HCT116 (cell line): ENCODE data around the gene ADAMTS5. TPM values are rescaled to one million over a fixed set of nuclear protein-coding genes. Genes with fewer than 3 reads are reported as not detected.

Experiments
- ATAC-seq: fragments of 200-7000 bp; cut with Tn5 transposase; 2 replicates; pipeline ENCODE4 v1.9.1; 2020; ENCODE audit warnings: mild to moderate bottlenecking, moderate library complexity
- BruUV-seq: library from RNA; stranded (reverse); fragments of 400-500 nt; replicated peaks from 2 replicates; lab custom pipeline; 2021; lab: Mats Ljungman, UMichigan
- CTCF ChIA-PET: fragments of 300-600 bp; sonication (Branson Sonifier 250); formaldehyde crosslinking; loops from one replicate; lab custom pipeline; 2021; ENCODE audit warnings: antibody characterized with exemption; lab: Charles Lee
- POLR2A ChIA-PET: fragments of 300-600, 350-600 bp; sonication (Branson Sonifier 250); formaldehyde crosslinking; loops from one replicate; lab custom pipeline; 2021; ENCODE audit warnings: antibody characterized with exemption; lab: Charles Lee
- RAD21 ChIA-PET, 2 experiments: fragments of 300-600 bp; sonication (Branson Sonifier 250); formaldehyde crosslinking; loops; one replicate each; lab custom pipeline; 2023; ENCODE audit warnings: low total read pairs in 2 of 2; ENCODE audit not compliant: uncharacterized antibody in 2 of 2, unreplicated experiment in 2 of 2, low non-redundant PET in 1 of 2; lab: Charles Lee
- DNase-seq: peaks from one replicate; pipeline ENCODE4 v3.0.0-alpha.2; 2010; ENCODE audit warnings: low read depth, low spot score
- H2AFZ ChIP-seq: fragments of 200-600 bp; shearing (Covaris generic), sonication (generic); 2 replicates; pipeline ENCODE4 v1.6.1; 2017; ENCODE audit warnings: low read depth, mixed run types, mixed read lengths, antibody characterized with exemption, low read length; ENCODE audit not compliant: poor library complexity, severe bottlenecking
- H3K27ac ChIP-seq: 2 replicates; pipeline ENCODE4 v1.5.1; 2012; ENCODE audit warnings: low read depth, low read length
- H3K27me3 ChIP-seq: fragments of 200-600 bp; sonication (generic); 2 replicates; pipeline ENCODE4 v1.6.1; 2016; ENCODE audit warnings: mixed run types, low read length, mixed read lengths; ENCODE audit not compliant: insufficient read depth
- H3K36me3 ChIP-seq, 2 experiments: fragments of 200-500 bp in 1 of 2; fragments of 200-600 bp in 1 of 2; sonication (Bioruptor generic) in 1 of 2; sonication (generic) in 1 of 2; 2 replicates each; pipeline versions ENCODE4 v1.5.1 to v1.6.1; 2014 to 2016; ENCODE audit warnings: low read length in 2 of 2, inconsistent platforms in 1 of 2, mixed read lengths in 1 of 2, mixed run types in 1 of 2; ENCODE audit not compliant: insufficient read depth in 2 of 2, control insufficient read depth in 1 of 2
- H3K4me1 ChIP-seq, 2 experiments: fragments of 200-600 bp in 1 of 2; sonication (generic) in 1 of 2; 2 replicates each; pipeline versions ENCODE4 v1.5.1 to v1.6.1; 2012 to 2017; ENCODE audit warnings: low read length in 2 of 2, inconsistent platforms in 1 of 2, mild to moderate bottlenecking in 1 of 2, mixed read lengths in 1 of 2, mixed run types in 1 of 2, moderate library complexity in 1 of 2; ENCODE audit not compliant: insufficient read depth in 2 of 2, control insufficient read depth in 1 of 2
- H3K4me2 ChIP-seq: fragments of 200-600 bp; sonication (generic); 2 replicates; pipeline ENCODE4 v1.6.1; 2017; ENCODE audit warnings: mixed run types, low read length, mixed read lengths
- H3K4me3 ChIP-seq, 2 experiments: fragments of 200-600 bp in 1 of 2; sonication (generic) in 1 of 2; replicated peaks in 1 of 2; 2 replicates each; pipeline ENCODE4 v1.5.1; 2011 to 2016; ENCODE audit warnings: low read length in 2 of 2, control low read depth in 1 of 2, low read depth in 1 of 2, mild to moderate bottlenecking in 1 of 2, mixed read lengths in 1 of 2, mixed run types in 1 of 2
- H3K79me2 ChIP-seq: fragments of 200-600 bp; sonication (generic); 2 replicates; pipeline ENCODE4 v1.6.1; 2017; ENCODE audit warnings: mild to moderate bottlenecking, mixed run types, low read length, moderate library complexity, mixed read lengths; ENCODE audit not compliant: insufficient read depth
- H3K9ac ChIP-seq: fragments of 200-600 bp; sonication (generic); 2 replicates; pipeline ENCODE4 v1.6.1; 2016; ENCODE audit warnings: low read length, mixed read lengths
- H3K9me2 ChIP-seq: fragments of 200-600 bp; sonication (generic), shearing (Covaris generic); 2 replicates; pipeline ENCODE4 v1.6.1; 2017; ENCODE audit warnings: mixed run types, mild to moderate bottlenecking, moderate library complexity; ENCODE audit not compliant: insufficient read depth
- H3K9me3 ChIP-seq, 2 experiments: fragments of 200-500 bp in 1 of 2; fragments of 200-600 bp in 1 of 2; sonication (Bioruptor generic) in 1 of 2; sonication (generic) in 1 of 2; 2 replicates each; pipeline ENCODE4 v1.6.1; 2014 to 2017; ENCODE audit warnings: low read length in 2 of 2, mixed read lengths in 2 of 2, inconsistent platforms in 1 of 2, low read depth in 1 of 2, mild to moderate bottlenecking in 1 of 2, mixed run types in 1 of 2, moderate library complexity in 1 of 2; ENCODE audit not compliant: control insufficient read depth in 1 of 2, insufficient read depth in 1 of 2
- H4K20me1 ChIP-seq: fragments of 200-600 bp; sonication (generic), shearing (Covaris generic); 2 replicates; pipeline ENCODE4 v1.6.1; 2017; ENCODE audit warnings: mixed run types, mild to moderate bottlenecking, moderate library complexity; ENCODE audit not compliant: insufficient read depth
- CBX3 ChIP-seq: IDR thresholded peaks from 2 replicates; pipeline ENCODE4 v1.6.1; 2012; ENCODE audit warnings: low read depth
- CEBPB ChIP-seq: IDR thresholded peaks from 2 replicates; pipeline ENCODE4 v1.6.1; 2012; ENCODE audit warnings: low read depth
- EGR1 ChIP-seq: IDR thresholded peaks from 2 replicates; pipeline ENCODE4 v1.6.1; 2012; ENCODE audit warnings: low read depth
- EZH2 ChIP-seq: fragments of 200-600 bp; sonication (generic); IDR thresholded peaks from 2 replicates; pipeline ENCODE4 v1.6.1; 2017; ENCODE audit warnings: antibody characterized with exemption, mixed run types
- FOSL1 ChIP-seq: IDR thresholded peaks from 2 replicates; pipeline ENCODE4 v1.6.1; 2012; ENCODE audit warnings: low read depth
- POLR2A ChIP-seq: IDR thresholded peaks from 2 replicates; pipeline ENCODE4 v1.7.0; 2011; ENCODE audit warnings: borderline replicate concordance; ENCODE audit not compliant: insufficient read depth, insufficient read length; ENCODE audit errors: extremely low read depth
- POLR2AphosphoS5 ChIP-seq: IDR thresholded peaks from 2 replicates; pipeline ENCODE4 v1.6.1; 2011; ENCODE audit warnings: mild to moderate bottlenecking, low read depth, low read length, moderate library complexity
- RAD21 ChIP-seq: IDR thresholded peaks from 2 replicates; pipeline ENCODE4 v1.6.1; 2012; ENCODE audit warnings: low read depth, mild to moderate bottlenecking
- SIN3A ChIP-seq: IDR thresholded peaks from 2 replicates; pipeline ENCODE4 v1.6.1; 2012; ENCODE audit warnings: low read depth
- SRF ChIP-seq: IDR thresholded peaks from 2 replicates; pipeline ENCODE4 v1.6.1; 2012; ENCODE audit warnings: low read depth
- YY1 ChIP-seq: IDR thresholded peaks from 2 replicates; pipeline ENCODE4 v1.6.1; 2011; ENCODE audit warnings: low read length, low read depth, moderate library complexity, mild to moderate bottlenecking; ENCODE audit not compliant: insufficient replicate concordance; ENCODE audit errors: extremely low read depth
- ZNF274 ChIP-seq: fragments of 200-500 bp; sonication (Bioruptor generic); IDR thresholded peaks from 2 replicates; pipeline ENCODE4 v1.6.1; 2014; ENCODE audit warnings: mild to moderate bottlenecking, low read depth, low read length, inconsistent platforms
- intact Hi-C: fragments of 100-400 bp; cut with micrococcal nuclease; formaldehyde crosslinking; loops from 2 replicates; pipeline ENCODE4 v1.10.0; 2022
- total RNA-seq: library from RNA; stranded (reverse); gene quantifications from one replicate; pipeline ENCODE4 v1.2.1, GENCODE V29; 2021; ENCODE audit not compliant: unreplicated experiment
- TF ChIP-seq, protein P1 (sequence below): IDR thresholded peaks from 2 replicates; pipeline ENCODE4 v1.6.1; 2012
- TF ChIP-seq, protein P2 (sequence below): IDR thresholded peaks from 2 replicates; pipeline ENCODE4 v1.6.1; 2012

The ADAMTS5 gene
- total RNA-seq, 1 experiment from 2014 or later: 0.02 TPM

DNA sequence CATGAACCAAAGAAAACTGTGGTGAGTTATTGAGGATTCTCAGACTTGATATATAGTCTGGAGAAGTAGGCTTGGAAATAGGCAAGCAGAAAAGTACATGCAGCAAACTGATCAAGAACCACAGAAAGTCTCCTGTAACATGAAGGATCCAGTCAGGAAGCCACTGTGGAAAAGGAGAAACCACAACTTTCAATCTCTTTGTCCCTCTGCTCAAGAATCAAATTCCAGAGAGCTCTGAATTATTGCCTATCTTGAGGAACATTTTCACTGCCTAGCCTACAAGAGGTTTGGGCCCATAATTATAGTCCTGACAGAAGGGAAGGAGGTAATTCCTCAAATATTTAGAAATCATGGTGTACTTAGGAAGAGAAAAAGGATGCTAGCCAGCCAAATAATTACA lies 78.6 kb downstream of the ADAMTS5 start:
- Histone ChIP-seq H3K4me1 (no peaks in the 10 kb centered on the region), H3K36me3 (no peaks in the 10 kb centered on the region), H4K20me1 (no peaks in the 10 kb centered on the region), H3K9me2 (no peaks in the 10 kb centered on the region), H3K4me2 (no peak overlapping the region), H2AFZ (no peak overlapping the region), H3K27ac (no peak overlapping the region), H3K9me3 (peaks cover 26 to 31% of the 10 kb centered on the region in 2 experiments; a peak in 2 of 4 replicates), H3K9ac (no peak overlapping the region), H3K27me3 (no peaks in the 10 kb centered on the region), H3K4me3 (no peak overlapping the region), H3K79me2 (no peaks in the 10 kb centered on the region)
- CTCF ChIA-PET: no interaction called here
- POLR2A ChIA-PET: no interaction called here
- intact Hi-C loops: no loop called here
- no peak for ATAC-seq
- RAD21 ChIA-PET: no interaction called here
- DNase-seq: no peak
- TF ChIP-seq POLR2AphosphoS5: no peak
- no peak for TF ChIP-seq EZH2
- TF ChIP-seq SIN3A: no peak
- no peak for TF ChIP-seq SRF
- TF ChIP-seq, protein P1, sequence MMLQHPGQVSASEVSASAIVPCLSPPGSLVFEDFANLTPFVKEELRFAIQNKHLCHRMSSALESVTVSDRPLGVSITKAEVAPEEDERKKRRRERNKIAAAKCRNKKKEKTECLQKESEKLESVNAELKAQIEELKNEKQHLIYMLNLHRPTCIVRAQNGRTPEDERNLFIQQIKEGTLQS: no peak
- no peak for TF ChIP-seq YY1
- no peak for TF ChIP-seq FOSL1
- TF ChIP-seq EGR1: no peak
- TF ChIP-seq, protein P2, sequence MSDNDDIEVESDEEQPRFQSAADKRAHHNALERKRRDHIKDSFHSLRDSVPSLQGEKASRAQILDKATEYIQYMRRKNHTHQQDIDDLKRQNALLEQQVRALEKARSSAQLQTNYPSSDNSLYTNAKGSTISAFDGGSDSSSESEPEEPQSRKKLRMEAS: no peak
- no peak for TF ChIP-seq RAD21
- no peak for TF ChIP-seq CBX3
- TF ChIP-seq CEBPB: no peak
- TF ChIP-seq POLR2A: no peak
- no peak for TF ChIP-seq ZNF274
- no TSS peak for BruUV-seq
